ENCODE results near the gene DAZAP2.

The DAZAP2 gene, protein sequence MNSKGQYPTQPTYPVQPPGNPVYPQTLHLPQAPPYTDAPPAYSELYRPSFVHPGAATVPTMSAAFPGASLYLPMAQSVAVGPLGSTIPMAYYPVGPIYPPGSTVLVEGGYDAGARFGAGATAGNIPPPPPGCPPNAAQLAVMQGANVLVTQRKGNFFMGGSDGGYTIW

DNA sequence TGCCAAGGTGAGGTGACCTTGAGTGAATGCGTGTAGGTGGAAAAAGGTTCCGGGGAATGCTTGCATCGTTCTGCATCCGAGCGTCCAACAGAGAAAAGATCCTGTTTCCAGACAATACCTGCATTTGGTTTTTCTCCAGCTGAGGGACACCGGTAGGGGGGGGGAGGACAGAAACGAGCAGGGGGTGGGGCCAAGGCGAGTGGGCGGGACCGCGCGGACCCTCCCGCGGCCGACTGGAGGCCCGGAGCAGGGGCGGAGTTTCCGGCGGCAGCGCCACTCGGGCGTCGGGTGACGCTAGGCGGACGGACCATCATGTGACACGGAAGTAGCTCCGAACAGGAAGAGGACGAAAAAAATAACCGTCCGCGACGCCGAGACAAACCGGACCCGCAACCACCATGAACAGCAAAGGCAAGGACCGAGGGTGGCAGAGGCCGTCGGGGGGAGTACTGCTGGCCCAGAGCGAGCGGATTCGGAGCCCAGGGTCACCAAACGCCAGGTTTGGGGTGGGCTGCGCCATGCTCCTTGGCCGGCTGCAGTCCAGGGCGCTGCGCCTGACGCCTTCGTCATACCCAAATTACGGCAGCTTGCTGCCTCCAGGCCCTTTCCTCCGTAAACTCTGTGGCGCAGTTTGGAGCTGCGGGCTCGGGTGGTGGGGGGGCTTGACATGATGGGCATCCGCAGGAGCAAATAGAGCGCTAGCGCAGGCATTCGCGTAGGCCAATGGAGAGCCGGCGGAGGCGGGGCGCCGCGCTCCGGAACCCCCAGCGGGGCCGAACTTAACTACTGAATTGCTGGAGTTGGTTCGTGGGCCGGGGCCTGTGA, at the start of gene DAZAP2:
Gene DAZAP2, plus strand, starts transcription at position 317 of the 825 bp plus-strand sequence. Its CDS starts 82 bp downstream, at position 399.
- peak; percentile 95 for DNase-seq

DNA sequence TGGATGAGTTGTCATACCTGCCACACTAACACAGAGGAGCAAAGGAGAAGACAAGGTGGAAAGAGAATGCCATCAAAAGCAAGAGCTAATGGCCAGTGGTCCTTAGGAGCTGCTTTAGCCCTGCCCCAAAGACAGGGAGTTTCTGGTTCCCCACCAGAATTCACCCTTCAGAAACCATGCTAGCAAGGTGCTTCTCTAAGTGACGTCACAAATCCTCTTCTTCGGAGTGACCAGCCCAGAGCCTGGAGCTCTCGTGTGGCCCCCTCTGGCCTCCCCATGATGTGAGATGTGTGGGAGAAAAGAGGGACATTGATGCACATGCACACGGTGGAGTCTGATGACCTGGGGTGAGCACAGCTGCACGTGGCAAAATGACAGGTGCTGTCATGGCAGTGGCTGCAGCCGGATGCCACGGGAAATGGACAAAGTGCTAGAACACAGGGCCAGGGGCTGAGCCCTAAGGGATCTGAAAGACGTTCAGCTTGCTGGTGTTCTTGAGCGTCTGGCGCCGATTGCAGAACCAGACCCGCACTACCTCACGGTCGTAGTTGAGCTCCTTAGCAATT, 48.8 kb upstream of the DAZAP2 start:
- DNase-seq = no peak

DNA sequence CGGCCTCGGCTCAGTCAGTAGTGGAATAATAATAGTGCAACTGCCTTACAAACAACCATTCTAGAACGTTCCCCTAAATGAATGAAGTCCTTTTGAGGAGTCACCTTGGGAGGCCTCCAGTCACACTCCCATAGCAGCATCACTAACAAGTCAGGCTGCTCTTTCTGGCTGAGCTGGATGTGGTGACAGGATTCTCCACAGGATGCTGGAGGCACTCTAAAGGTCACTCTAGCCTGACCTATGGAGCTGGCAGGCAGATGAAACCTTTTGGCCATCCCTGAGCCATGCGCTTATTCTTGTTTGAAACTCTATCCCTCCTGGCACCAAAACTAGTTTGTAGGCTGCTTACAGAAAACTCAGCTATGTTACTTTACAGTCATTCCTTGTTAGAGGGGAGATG, 47.8 kb upstream of the DAZAP2 start:
- DNase-seq = no peak

DNA sequence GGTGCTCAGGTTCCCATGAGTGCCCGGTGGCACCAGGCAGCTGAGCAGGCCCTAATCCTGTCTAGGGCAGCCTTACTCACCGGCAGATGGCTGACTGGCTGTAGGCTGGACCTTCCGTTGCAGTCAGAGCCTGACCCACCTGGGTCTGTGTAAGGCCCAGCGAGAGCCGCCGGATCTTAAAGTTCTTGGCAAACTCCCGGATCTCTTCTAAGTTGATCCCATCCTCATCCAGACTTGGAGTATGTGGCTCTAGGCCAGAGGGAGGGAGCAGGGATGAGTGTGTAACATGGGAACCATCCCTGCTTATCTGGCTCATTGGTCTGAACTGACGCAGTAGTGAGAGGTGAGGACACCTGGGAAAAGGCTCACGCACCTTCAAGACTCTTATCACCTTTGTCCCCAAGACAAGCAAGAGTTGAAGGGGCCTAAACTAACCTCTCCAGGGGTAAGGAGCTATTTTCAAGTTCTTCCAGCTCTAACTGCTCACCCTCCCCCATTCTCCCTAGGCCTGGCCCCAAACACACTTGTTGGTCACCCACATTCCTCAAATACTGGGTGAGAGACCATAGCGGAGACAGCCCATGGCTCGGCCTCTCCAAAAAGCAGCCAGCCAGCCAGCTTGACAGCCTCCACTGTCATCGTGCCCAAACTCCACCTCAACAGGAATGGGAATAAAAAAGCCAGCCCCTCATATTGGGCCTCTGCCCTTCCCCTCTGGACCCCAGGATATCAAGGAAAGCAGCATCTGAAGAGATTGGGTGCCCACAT, 46.9 kb upstream of the DAZAP2 start:
- DNase-seq = no peak

DNA sequence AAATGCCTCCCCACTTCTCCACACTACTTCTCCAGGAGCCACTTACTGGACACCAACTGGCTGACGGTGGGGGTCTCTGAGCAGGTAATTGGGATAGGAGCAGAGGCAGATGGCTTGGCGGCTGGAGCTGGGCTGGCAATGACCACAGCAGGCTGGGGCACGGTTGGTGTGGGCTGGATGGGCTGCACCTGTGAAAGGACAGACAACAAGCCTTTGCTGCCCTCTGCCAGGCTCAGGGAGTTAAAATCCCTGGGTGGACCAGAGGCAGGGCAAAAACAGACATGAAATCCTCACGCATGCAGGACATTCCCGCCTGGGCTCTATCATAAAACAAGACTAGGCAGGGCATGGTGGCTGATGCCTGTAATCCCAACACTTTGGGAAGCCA, 46.3 kb upstream of the DAZAP2 start:
- DNase-seq = no peak

DNA sequence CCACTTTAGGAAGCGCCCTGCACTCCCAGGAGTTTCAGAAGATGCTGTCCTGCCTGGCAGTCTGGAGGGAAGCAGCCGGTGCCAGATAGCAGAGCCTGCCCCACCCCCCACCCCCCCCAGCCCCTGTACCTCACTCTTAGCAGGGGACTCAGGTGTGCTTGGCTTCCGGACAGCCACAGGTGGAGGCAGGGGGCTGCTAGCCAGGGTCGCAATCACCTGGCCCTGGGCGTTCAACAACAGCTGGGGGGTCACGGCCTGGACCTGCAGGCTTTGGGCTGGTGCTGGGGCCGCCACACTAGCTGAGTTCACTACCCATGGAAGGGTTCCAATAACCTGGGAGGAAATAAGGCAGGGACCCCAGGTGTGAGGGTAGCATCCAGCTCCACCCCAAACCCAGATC, 42.8 kb upstream of the DAZAP2 start:
- no peak for DNase-seq

DNA sequence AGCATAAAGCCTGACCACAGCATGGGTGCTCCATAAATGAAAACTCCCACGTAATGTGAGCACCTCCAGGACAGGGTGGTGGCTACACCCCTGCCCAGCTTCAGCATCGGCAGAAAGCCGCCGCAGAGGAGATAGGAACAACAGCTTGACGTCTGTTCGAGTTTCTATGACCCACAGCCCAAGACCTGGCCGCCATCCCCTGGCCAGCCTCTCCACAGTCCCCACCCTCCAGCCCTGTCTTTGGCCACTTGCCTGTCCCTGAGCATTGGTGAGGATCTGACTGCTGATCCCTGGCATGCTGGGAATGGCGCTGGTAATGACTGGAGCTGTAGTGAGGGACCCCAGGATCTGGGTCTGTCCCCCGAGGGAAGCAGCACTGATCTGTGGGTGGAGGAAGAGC, 42.1 kb upstream of the DAZAP2 start:
- no peak for DNase-seq

DNA sequence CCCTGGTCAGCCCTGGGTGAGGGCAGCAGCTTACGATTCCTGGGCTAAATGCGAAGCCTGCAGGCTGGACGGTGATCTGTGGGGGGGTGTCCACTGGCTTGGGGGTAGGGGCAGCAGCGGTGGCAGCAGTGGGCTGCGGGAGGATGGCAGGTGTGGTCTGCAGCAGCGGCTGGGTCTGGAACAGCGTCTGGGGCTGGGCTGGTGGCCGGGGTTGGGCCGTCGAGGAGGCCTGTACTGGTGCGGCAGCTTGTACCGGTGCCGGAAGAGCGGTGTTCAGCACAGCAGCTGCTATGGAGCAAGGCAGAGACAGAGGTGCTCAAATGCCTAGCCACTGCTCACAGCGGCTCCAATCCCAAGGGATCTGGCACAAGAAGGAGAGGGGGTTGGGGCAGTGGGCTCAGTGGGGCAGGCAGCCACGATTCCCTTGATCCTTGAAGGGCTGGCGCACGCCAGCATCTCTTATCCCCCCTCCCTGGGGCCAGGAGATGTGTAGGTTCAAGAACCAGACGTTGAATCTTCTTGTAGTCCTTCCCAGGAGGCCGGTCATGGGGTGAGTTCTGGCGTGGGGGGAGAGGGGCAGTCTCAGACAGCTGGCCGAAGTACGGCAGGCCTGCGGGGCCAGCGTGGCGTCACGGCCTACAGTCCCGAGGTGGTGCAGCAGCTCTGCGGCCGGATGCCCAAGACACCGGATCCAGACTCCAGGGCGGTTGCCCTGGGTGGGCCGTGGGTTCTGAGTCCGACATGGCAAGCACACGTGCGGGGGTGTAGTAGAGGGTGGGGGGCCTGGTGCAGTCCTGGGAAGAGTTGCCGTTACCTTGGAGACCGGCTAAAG, 40.7 kb upstream of the DAZAP2 start:
- no peak for DNase-seq

DNA sequence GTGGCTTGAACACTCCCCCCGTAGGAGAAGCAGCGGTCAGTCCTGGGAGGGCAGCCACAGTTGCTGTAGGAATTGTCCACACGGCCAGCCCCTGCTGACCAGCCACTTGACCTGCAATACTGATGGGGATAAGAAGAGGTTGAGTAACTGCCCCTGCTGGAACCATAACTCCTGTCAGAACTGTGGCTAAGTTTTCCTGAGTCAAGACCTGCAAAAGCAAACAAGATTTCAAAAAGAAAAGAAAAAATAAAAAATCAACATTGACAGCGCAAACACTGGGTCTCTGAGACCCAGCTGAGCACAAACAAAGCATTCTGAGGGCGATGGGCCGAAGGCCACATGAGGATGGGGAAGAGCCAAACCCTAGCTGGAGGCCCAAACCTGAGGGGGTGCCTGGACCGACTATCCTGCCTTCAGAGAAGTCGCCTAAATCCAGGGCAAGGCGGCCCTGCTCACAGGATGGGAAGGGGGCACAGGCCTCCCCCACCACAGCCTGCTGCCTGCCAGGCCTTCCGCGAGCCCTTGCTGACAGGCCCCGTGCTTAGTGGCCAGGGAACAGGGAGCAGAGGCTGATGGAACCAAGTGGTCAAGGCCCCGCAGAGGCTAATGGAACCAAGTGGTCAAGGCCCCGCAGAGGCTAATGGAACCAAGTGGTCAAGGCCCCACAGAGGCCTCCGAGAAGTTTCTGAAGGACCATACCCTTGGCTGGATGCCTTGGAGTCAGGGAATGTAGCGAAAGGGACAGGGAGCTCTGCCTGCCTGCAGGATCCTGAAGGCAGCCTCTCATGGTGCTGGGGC, 39.9 kb upstream of the DAZAP2 start:
- DNase-seq = no peak

DNA sequence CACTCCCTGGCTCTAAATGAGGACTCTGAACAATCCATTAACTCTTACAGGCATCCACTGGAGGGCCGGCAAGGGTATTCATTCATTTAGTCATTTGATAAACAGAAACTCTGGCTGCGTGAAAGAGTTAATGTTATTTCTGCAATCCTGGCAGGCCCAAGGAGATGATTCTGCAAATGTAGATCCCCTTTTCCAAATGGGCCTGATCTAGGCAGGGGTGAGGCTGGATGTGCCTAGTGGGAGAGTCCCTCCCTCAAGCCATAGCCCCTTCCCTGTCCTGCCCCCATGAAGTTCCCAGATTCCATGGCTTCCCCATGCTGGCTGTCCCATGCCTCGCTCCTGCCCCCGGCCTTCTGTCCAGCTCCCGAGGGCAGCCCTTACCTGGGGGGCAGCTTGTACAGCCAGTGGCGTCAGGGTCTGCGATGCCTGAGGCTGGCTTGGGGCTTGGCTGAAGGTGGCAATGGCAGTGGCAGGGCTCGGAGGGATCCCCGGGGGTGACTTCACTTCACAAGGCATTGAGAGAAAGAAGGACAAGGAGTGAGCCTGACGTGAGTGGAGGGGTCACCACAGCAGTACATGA, 39.2 kb upstream of the DAZAP2 start:
- DNase-seq = no peak

DNA sequence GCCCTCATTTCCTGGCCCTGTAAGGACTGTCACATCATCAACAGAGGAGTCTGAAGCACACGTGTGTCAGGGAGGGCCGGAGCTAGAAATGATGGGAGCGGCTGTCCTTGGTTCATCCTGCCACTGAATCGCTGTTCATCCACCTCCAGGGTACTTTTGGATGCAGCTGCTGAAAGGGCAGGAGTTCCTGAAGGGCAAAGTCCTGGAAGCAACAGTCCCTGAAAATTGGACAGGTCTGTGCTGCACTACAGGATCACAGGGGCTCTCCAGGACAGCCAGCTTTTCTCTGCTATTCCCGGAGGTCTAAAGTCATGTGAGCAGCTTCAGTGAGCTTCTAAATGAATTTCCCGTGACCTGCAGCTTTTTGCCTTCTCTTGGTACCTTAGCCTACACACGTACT, 38.5 kb upstream of the DAZAP2 start:
- no peak for DNase-seq

DNA sequence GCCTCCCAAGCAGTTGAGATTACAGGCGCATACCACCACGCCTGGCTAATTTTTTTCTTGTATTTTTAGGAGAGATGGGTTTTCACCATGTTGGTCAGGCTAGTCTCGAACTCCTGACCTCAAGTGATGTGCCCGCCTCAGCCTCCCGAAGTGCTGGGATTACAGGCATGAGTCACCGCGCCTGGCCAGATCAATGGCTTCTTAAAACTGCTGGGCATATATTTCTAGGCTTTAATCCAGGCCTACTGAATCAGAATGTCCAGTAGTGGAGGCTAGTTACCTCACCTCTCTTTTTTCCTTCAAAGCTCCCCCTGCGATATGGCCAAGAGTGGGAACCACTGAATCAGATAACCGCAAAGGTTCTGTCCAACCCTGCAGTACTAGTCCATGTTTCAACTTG, 37.8 kb upstream of the DAZAP2 start:
- no peak for DNase-seq

DNA sequence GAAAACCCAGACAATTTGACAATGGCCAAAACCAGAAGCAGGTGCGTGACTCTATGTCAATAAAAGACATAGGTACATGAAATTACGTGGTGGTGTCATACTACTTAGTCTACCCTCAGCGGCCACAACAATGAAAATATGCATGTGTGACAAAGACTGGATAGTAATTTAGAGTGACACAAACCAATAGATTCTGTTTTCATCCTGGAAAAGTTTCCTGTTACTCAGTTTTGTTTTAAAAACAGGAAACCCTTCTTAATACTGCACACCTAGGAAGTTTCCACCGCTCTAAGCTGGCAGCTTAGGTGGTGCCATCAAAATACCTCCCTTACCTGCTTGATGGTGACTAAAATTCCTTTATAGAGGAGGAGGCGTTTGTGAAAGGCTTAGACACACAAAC, 35.9 kb upstream of the DAZAP2 start:
- DNase-seq = no peak

DNA sequence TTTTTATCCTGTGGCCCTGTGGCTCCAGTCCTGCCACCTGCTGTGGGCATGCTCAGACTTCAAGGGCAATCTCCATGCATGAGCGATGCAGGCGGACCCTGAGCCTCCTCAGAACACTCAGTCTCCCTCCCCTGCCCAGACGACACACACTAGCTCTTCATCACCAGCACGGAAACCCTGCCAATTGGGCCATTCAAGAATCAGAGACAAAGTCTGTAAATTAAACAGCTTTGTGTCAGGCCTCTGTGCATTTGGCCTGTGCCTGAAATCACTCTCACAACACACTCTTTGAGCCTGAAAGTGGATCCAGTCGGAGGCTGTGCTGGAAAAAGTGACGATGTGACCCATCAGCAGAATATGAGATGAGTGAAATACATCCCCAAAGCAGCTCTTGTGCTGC, 33.3 kb upstream of the DAZAP2 start:
- DNase-seq = no peak

DNA sequence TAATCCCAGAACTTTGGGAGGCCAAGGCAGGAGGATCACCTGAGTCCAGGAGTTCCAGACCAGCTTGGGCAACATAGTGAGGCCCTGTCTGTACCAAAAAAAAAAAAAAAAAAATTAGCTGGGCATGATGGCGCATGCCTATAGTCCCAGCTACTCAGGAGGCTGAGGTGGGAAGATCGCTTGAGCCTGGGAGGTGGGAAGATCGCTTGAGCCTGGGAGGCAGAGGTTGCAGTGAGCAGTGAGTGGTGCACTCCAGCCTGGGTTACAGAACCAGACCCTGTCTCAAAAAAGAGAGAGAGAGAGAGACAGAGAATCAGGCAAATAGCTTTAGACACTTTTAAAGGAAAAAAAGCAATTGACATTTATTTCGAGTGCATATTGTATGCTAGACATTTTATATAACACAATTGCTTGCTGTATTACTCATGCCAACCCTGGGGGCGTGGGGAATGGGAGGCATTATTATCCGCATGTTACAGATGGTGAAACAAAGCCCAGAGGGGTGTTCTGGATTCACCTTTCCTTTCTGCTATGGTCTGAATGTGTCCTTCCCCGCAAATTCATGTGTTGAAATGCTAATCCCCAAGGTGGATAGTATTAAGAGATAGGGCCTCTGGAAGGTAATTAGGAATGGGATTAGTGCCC, 30.5 kb upstream of the DAZAP2 start:
- DNase-seq = no peak

DNA sequence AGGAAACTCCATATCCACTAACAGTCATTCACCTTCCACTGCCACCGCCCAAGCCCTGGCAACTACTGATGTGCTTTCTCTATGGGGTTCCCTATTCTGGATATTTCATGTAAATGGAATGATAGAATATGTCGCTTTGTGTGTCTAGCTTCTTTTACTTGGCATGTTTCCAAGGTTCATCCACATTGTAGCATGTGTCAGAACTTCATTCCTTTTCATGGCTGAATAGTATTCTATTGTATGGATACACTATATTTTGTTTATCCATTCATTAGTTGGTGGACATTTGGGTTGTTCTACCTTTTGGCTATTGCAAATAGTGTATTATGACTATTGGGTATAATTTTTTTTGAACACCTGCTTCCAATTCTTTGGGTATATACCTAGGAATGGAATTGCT, 29.4 kb upstream of the DAZAP2 start:
- no peak for DNase-seq

DNA sequence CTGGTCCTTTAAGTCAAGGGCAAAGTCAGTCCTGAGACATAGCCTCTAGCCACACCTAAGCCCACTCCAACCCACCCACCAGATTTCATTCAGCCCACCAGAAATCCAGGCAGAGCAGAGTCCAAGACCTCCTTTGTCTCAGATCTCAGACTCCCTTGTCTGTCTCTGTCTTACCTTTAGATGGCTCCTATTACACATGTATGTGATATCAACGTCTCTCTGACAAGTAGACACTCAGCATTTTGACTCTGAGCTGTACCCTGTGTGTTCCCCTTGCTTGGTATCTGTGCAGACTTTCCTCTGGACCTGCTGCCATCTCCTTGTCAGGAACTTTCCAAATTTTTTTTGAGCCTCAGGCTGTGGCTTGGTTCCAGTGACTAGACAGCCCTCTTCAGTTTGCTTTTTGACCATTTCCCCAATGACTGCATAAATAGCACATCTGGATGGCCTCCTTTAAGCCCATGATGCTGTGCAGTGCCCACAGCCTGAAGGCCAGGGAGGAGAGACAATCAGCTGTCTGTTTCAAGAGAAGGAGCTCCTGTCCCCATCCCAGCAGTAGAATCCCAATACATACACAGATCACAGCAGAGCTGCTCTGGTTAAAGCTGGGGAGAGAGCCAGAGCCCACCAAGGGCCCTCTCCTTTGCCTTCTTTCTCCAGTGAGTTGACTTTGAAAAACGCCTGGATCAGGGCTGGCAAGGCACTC, 27.8 kb upstream of the DAZAP2 start:
- no peak for DNase-seq

DNA sequence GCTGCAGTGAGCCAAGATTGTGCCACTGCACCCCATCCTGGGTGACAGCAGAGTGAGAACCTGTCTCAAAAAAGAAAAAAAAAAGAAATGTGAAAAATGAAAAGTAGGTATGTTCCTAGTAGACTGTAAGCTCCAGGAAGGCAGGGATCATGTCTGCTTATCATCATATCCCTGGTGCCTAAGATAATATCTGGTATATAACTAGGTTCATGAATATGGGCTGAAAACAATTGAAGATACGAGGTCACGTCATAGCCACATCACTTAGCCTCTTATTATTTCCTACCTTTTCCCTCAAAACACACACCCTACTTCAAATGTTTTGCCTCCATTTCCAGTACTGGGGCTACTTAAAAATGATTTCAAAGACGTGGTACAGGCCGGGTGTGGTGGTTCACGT, 23.7 kb upstream of the DAZAP2 start:
- no peak for DNase-seq

DNA sequence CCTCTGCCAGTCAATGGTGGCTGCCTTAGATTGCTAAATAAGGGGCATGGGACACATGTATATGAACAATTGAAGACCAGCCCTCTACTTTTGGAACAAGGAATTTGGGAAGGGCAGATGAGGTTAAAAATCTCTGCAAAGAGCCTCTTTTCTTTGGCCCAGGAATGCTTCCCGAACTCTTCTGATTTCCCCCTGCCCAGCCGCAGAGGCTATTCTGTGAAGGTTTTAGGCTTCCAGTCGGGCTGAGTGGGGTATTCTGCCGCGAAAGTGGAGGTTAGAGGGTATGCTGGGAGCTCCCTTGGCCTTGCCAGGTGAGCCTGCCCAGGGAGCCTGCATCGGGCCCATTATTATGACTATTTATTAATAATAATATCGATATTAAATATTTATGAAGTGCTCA, 22.0 kb upstream of the DAZAP2 start:
- DNase-seq = no peak

Measured in stimulated activated CD4-positive, alpha-beta T cell treated with anti-CD3 and anti-CD28 coated beads, Interleukin-12 subunit alpha, Interleukin-12 subunit beta, amount 100 ng/mL, for 4 hours (primary cell).